Smooth muscle cell (in vitro differentiated cells): ENCODE data around the gene SNF8. TPM values are rescaled to one million over a fixed set of nuclear protein-coding genes. Genes with fewer than 3 reads are reported as not detected.

ENCODE experiments used
- DNase-seq: peaks from one replicate; lab custom pipeline; 2025; ENCODE audit not compliant: unreplicated experiment; lab: John Stamatoyannopoulos, UW
- H2AFZ ChIP-seq: fragments of 200-600 bp; sonication (generic); 2 replicates; pipeline ENCODE4 v1.6.0; 2016; ENCODE audit warnings: antibody characterized with exemption, low read depth, mild to moderate bottlenecking
- H3F3A ChIP-seq: fragments of 200-600 bp; sonication (generic); 2 replicates; pipeline ENCODE4 v1.6.0; 2017; ENCODE audit warnings: antibody characterized with exemption, low read depth
- H3K27ac ChIP-seq: fragments of 200-600 bp; sonication (generic); 2 replicates; pipeline ENCODE4 v1.5.1; 2016; ENCODE audit warnings: low read depth, mild to moderate bottlenecking
- H3K27me3 ChIP-seq: fragments of 200-600 bp; sonication (generic); 2 replicates; pipeline ENCODE4 v1.6.1; 2016; ENCODE audit warnings: low read depth, mild to moderate bottlenecking
- H3K36me3 ChIP-seq: fragments of 200-600 bp; sonication (generic); 2 replicates; pipeline ENCODE4 v1.5.1; 2016; ENCODE audit warnings: low read depth
- H3K4me1 ChIP-seq: fragments of 200-600 bp; sonication (generic); 2 replicates; pipeline ENCODE4 v1.5.1; 2016; ENCODE audit warnings: low read depth
- H3K4me2 ChIP-seq: fragments of 200-600 bp; sonication (generic); 2 replicates; pipeline ENCODE4 v1.6.0; 2016; ENCODE audit warnings: mild to moderate bottlenecking
- H3K4me3 ChIP-seq: fragments of 200-600 bp; sonication (generic); 2 replicates; pipeline ENCODE4 v1.5.1; 2016; ENCODE audit warnings: mild to moderate bottlenecking
- H3K79me2 ChIP-seq: fragments of 200-600 bp; sonication (generic); 2 replicates; pipeline ENCODE4 v1.6.0; 2016; ENCODE audit warnings: low read depth, mild to moderate bottlenecking
- H3K9ac ChIP-seq: fragments of 200-600 bp; sonication (generic); 2 replicates; pipeline ENCODE4 v1.6.0; 2016; ENCODE audit warnings: low read depth
- H3K9me3 ChIP-seq: fragments of 200-600 bp; sonication (generic); replicated peaks from 2 replicates; pipeline ENCODE4 v1.5.1; 2016; ENCODE audit warnings: low read depth
- H4K20me1 ChIP-seq: fragments of 200-600 bp; sonication (generic); 2 replicates; pipeline ENCODE4 v1.6.0; 2016; ENCODE audit warnings: low read depth
- WGBS: methylation state at CpG from one replicate; pipeline ENCODE4 v1.1.7; 2016; ENCODE audit warnings: low lambda C conversion rate; 5-methylcytosine and 5-hydroxymethylcytosine counted together
- polyA plus RNA-seq: library from polyadenylated mRNA; unstranded; fragments of >200 nt; fragmentation: Nextera tagmentation; extraction: Ambion mirVana; gene quantifications from 2 replicates; pipeline ENCODE4 v1.2.1, GENCODE V29; 2016
- total RNA-seq: library from RNA; depleted of rRNA; stranded (reverse); fragments of >200 nt; gene quantifications from 2 replicates; pipeline ENCODE4 v1.2.3, GENCODE V29; 2014
- TF ChIP-seq, protein P1 (sequence below): fragments of 200-600 bp; sonication (generic); IDR thresholded peaks from 2 replicates; pipeline ENCODE4 v1.5.1; 2017; ENCODE audit warnings: borderline replicate concordance, mild to moderate bottlenecking, antibody characterized with exemption; ENCODE audit not compliant: insufficient read depth, poor library complexity, severe bottlenecking

Gene SNF8
- total and polyA plus RNA-seq, 2 experiments from 2014 or later, result 69.6 to 260 TPM

DNA sequence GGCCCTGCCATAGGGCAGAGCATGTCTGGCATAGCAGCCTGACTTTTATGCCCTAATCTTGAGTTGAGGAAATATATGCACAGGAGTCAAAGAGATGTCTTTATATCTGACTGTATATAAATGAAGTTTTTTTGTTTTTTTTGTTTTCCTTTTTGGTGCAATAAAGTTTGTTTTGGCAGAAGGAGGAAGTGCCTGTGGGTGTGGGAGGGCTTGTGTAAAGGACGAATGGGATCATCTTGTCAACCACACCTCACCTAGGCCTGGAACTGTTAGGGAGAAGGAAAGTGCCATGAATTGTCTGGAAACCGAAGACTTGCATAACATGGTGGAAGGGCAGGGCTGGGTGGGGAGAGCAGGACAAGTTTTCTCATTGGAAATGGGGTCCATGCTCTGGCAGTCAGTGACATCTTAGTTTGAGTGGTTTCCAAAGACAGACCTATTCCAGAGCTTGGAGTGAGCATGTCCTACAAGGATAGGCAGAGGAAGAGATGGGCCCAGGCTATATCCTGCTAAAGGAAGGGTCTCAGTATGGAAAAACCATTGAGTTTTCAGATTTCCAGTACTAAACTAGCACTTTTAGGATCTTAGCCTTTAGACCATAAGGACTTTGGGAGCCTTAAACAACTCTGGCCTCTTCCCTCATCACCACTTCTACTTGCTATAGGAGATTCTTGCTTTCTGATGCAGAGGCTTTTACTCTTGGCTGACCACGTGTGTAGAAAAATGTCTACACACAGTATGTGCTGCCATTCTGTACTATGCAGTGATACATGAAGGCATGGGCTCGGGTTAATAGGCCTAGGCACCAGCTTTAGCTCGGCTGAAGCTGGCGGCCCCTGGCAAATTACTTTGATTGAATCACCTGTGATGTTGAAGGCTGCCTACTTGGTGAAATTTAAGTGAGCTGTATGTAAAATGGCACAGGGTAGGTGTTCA, 15.5 kb downstream of the SNF8 start:
- H3K4me1 ChIP-seq, result no peaks in the 10 kb centered on the region
- H3K79me2 ChIP-seq, result no peaks in the 10 kb centered on the region
- no peak for DNase-seq
- TF ChIP-seq, protein P1, sequence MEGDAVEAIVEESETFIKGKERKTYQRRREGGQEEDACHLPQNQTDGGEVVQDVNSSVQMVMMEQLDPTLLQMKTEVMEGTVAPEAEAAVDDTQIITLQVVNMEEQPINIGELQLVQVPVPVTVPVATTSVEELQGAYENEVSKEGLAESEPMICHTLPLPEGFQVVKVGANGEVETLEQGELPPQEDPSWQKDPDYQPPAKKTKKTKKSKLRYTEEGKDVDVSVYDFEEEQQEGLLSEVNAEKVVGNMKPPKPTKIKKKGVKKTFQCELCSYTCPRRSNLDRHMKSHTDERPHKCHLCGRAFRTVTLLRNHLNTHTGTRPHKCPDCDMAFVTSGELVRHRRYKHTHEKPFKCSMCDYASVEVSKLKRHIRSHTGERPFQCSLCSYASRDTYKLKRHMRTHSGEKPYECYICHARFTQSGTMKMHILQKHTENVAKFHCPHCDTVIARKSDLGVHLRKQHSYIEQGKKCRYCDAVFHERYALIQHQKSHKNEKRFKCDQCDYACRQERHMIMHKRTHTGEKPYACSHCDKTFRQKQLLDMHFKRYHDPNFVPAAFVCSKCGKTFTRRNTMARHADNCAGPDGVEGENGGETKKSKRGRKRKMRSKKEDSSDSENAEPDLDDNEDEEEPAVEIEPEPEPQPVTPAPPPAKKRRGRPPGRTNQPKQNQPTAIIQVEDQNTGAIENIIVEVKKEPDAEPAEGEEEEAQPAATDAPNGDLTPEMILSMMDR, result no peak
- no peak overlapping the region for H3K4me3 ChIP-seq
- H3K9me3 ChIP-seq, result no peaks in the 10 kb centered on the region
- WGBS, result 85% methylated on average over 6 of the region's 6 CpGs
- H3K4me2 ChIP-seq, result no peak overlapping the region
- H2AFZ ChIP-seq, result no peak overlapping the region
- no peak overlapping the region for H3K9ac ChIP-seq
- peaks cover 24% of the 10 kb centered on the region for H4K20me1 ChIP-seq
- peaks cover 21% of the 10 kb centered on the region for H3K36me3 ChIP-seq
- peaks cover 51% of the 10 kb centered on the region for H3F3A ChIP-seq
- H3K27me3 ChIP-seq, result no peaks in the 10 kb centered on the region
- H3K27ac ChIP-seq, result peak overlapping the region; percentile 43

DNA sequence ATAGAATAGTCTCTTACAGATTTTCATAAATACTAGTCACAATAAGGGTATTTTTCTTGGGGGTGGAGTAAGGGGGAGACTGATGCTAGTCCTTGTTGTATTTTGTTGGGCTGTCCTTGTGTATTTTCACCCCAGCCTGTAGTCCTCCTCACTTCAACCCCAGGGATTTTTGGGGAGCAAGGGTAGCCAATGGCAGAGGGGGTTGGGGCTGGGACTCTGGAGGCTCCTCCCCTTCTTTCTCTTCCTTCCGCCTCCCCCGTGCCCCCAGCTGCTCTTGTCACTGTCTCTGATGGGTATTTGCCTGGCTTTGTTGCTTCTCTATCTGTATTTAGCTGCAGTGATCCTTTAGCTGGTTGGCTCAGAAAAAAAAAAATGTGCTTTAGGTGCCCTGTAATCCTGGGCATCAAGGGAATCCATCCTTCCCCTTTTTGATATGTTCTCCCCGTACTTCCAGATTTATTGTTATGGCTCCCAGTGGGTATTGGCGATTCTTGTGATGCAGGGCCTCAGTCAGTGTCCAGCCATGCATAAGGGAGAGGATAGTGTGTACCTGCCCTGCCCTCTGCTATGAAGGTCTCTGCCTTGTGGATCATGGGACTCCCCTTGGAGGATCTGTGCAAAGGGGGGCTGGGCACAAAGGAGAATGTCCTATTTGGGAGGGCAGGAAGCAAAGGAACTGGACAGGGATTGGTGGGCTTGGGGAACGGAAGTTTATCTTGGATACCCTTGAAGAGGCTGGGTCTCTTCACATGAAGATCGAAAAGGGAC, 16.5 kb downstream of the SNF8 start:
- H3K36me3 ChIP-seq, result peaks cover 25% of the 10 kb centered on the region
- no peaks in the 10 kb centered on the region for H3K4me1 ChIP-seq
- no peak overlapping the region for H3K4me2 ChIP-seq
- peak overlapping the region; percentile 43 for H3K27ac ChIP-seq
- H3K4me3 ChIP-seq, result no peak overlapping the region
- peaks cover 49% of the 10 kb centered on the region for H3F3A ChIP-seq
- H3K9me3 ChIP-seq, result no peaks in the 10 kb centered on the region
- no peaks in the 10 kb centered on the region for H3K79me2 ChIP-seq
- no peak overlapping the region for H2AFZ ChIP-seq
- 90% methylated on average over 6 of the region's 6 CpGs for WGBS
- no peak overlapping the region for H3K9ac ChIP-seq
- TF ChIP-seq, protein P1, result no peak
- peaks cover 29% of the 10 kb centered on the region for H4K20me1 ChIP-seq
- DNase-seq, result no peak
- no peaks in the 10 kb centered on the region for H3K27me3 ChIP-seq

DNA sequence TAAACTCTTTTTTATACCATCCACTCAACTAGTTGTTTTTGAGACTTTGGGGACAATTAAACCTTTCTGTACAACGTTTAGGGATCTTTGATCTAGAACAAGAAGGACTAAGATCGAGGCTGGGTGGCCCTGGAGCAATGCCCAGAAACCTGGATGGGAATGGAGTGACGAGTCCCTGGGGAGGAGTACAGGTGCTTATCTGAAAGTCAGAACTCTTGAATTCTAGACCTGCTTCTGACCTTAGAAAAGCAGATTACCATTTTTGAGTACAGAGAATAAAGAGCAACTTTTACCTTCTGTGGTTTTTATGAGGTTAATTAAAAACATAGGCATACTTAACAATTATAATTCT, 18.7 kb downstream of the SNF8 start:
- Histone ChIP-seq H3K27me3 (no peaks in the 10 kb centered on the region), H3K27ac (no peak overlapping the region), H2AFZ (no peak overlapping the region), H3K36me3 (peaks cover 37% of the 10 kb centered on the region), H3K4me2 (no peak overlapping the region), H3K9ac (no peak overlapping the region), H3K79me2 (peaks cover 9% of the 10 kb centered on the region), H3K4me3 (no peak overlapping the region), H4K20me1 (peaks cover 47% of the 10 kb centered on the region), H3K4me1 (no peaks in the 10 kb centered on the region), H3K9me3 (no peaks in the 10 kb centered on the region), H3F3A (peaks cover 47% of the 10 kb centered on the region)
- DNase-seq, result no peak
- WGBS, result 90% methylated on average over 3 of the region's 3 CpGs
- TF ChIP-seq, protein P1, result no peak
